Stimulated activated CD4-positive, alpha-beta T cell treated with anti-CD3 and anti-CD28 coated beads, Interleukin-2, amount 100 ng/mL, for 24 hours (primary cell): ENCODE measurements around the gene ATP5F1B.

Experiments used
- DNase-seq, 2 donors: peaks; one replicate each; pipeline ENCODE4 v3.0.0-alpha.2; 2020

Gene ATP5F1B

DNA sequence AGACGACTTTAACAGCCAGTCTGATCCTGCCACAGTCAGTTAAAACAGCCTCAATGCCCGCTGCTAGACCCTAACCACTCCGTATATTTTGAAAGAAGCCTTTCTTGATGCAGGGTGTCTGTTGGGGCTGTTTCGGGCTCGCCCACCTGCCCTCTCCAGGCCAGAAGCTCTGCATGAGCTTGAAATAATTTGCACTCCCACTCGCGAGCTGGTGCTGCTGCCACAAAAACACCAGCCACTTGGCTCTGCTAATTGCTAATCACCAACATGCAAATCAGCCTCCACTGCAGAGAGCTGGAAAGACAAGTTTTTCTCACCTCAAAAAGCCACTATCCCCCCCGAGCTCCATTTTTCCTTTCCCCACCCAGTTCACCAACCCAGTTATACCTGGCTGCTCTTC lies 31.2 kb downstream of the ATP5F1B start:
- DNase-seq: no peak

DNA sequence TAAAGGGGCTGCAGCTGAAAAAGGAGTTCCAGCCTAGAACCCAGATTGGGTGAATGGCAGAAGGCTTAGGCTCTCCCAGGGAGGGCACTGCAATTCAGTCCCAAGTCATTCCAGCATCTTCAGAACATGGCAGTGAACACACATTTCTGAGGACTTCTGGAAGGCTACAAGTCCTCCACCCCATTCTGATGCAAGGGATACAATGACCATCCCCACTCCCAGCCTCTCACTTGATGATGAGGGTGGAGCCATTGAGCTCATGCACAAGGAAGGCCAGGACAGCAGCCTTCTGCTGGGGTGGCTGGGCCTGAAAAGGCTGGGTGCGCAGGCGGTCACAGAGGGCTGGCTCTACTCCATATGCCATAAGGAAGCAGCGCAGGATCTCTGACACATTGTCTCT lies 41.4 kb downstream of the ATP5F1B start:
- DNase-seq: no peak

DNA sequence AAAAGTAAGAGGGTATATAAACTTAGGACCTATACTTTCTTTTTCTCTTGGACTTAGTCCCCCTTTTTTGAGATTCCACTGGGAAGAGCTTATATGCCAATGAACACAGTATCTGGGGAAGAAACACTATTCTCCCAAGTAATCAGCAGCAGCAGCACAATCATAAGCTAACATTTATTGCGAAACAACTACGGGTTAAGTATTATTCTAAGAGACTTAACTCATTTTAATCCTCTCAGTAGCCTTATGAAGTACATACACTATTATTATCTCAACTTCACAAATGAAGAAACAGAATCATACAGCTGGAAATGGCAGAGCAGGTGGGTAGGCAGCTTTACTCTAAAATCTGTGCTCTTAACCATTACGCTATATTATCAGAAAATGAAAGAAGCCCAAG lies 43.5 kb downstream of the ATP5F1B start:
- no peak for DNase-seq

DNA sequence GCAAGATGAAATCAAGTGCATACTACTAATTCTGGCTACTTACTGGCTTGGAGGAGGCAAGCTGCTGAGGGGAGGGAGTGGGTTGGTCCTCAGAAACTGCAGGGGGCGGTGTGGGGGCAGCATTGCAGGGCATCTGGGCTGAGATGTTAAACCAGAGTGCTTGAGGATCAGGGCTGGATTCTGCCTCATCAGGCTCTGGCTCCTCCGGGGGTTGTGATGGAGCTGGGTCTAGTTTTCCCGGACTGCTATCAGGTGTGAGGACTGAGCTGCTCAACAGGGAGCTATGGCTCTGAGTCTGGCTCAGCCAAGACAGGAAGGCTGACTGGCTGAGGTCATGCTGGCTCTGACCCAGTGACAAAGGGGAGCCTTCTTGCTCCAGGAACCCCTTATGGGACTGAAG lies 44.3 kb downstream of the ATP5F1B start:
- peak; percentile 34 to 36 for DNase-seq

DNA sequence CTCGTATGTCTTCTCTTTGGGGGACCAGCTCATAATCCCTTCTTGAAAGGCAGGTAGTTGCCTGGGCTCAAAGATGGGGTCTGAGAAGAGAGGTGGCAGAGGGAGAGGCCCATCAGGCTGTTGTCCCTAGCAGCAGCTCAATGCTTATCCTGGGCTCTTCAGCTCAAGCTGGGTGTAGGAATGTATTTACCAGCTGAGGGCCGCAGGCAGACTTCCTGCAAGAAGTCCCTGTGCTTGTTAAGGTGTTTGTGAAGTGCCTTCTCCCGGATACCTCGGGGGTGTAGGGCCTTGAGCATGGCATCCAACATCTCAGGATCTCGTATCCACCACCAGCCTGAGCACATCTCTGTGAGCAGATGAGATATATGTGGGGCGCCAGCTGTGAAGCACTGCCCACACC lies 45.0 kb downstream of the ATP5F1B start:
- DNase-seq: no peak

DNA sequence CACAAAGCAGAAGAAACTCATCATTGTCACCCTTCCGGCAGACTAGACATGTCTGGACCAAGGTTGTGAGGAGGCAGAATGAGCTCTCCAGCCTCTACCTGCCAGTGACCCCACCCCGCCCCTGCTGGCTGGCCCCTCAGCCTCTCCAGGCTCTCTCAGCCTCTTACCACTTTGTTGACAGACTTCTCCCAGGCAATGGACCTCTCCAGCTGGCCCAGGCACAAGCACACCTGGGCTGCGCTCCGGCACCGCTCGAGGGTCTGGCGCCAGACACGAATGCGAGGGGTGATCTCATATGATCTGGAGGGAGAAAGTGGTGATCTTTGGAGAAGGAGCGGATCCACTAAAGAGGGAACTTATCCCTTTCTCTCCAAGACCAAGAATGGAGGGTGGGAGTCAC lies 46.0 kb downstream of the ATP5F1B start:
- no peak for DNase-seq

DNA sequence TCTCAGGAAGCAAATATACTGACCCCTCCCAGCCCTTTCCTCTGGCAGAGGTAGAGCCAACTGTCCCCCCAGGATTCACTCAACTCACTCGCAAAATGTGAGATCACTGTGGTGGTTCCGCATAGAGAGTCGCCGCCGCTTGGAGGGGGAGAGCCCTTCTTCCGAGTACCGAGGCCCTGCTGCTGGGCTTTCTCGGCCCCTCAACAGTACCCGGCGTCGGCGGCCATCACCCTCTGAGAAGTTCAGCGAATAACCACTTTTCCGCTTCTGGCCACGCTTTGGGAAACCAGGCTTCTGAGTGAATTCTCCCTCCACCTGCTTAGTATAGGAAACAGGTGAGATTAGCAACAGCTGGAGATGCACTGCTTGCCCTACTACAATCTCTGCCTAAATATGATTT lies 46.7 kb downstream of the ATP5F1B start:
- DNase-seq: no peak

DNA sequence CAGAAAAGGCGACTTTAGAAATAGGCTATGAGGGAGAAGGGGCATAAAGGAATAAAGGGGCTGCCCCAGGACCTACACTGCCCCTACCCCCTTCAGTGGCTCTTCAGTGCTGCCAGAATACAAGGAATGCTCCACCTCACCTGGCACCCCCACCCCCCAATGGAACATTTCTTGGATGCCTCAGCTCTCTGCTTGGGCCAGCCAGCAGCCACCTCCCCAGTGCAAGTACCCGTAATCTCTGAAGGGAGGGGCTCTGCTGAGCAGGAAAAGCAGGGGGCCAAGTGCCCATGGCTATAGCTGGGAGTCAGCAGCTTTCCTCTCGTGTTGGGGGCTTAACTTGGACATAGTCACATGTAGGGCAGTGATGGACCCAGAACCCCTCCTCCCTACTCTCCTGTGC lies 49.0 kb downstream of the ATP5F1B start:
- DNase-seq: no peak

DNA sequence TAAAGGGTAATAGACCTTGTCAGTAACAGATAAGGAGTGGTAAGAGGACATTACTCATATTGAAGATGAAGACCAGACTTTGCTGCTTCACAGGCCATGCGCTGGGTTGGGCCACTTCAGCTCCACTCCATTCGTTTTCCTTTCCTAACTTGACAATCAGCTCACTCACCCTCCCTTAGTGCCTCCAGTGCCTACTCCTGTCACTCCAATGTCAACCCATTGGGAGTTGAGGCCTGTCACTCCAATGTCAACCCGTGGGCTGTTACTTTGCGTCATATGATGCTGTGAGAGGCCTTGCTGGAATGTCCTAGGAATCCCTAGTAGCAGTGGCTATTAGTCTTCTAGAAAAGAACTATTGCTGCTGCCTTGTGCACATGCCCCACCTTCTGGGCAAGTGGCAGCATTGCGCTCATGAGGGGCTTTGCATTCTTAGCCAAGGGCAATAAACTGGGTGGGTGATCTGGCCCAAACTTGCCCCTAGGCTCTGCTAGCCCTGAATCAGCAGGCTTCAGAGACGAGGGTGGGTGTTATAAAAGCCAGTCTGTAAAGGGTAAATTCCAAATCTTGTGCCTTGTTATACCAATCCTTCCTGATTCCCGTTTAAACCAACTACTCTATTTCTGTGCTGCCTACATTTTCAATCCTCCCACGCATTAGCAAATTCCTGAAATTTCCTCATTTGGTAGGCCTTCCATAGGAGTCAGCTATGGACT lies 51.7 kb downstream of the ATP5F1B start:
- peak; percentile 63 to 70 for DNase-seq

DNA sequence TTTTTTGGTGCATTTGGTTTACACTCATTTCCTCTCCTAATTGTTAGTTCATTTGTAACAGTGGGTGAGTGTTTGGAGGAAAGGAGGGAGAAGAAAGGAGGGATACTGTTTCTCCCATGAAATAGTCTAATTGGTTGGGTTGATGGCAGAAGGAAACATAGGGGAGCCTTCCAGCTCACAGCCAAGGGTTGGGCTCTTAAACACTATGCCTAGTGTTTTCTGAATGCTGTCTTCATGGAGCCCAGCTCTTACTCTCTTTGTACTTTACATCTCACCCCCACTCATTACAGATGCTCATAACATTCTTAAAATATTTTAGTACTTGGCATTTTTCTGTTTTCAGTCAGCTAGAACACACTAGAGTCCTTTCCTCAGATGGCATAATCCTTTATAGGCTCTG lies 53.8 kb downstream of the ATP5F1B start:
- DNase-seq: no peak

DNA sequence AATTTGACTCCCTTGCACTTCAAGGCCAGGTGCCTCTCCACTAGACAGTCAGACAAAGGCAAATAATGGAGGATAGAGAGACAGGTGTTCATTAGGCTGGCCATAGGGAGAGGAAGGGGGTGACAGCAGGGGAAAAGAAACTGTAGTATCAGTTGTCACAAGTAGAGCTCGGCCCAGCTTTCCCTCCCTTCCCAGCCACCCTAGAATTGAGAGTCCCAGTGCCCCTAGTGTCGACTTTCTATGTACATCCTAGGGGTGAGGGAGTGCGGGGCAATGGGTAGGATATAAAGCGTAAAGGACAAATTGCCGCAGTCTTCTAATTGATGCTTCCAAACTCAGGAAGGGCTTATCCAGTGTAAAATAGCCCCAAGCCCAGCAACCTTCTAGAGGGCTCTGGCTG lies 54.7 kb downstream of the ATP5F1B start:
- no peak for DNase-seq

DNA sequence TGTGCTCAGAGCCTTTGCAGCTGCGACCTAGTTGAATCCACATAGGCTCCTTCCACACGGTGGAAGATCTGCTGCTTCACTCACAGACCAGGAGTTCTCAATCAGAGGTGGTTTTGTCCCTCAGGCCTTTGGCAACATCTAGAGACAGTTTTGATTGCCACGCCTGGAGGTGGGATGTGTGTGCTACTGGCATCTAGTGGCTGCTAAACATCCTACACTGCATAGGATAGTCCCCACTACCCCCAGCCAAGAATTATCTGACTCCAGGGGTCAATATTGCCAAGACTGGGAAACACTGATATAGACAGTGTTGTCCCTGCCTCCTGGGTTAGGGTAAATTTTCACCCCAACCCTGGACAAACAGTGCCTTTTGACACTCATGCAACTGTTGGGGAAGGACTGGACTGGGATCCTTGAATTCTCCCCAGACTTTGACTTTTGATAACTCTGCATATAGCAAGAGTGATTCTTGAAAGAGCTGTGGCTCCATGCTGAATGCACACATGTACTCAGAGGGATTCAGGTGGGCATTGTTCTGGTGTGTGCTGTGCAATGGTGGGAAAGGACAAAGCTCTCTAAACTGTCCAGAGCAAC lies 55.5 kb downstream of the ATP5F1B start:
- DNase-seq: no peak

DNA sequence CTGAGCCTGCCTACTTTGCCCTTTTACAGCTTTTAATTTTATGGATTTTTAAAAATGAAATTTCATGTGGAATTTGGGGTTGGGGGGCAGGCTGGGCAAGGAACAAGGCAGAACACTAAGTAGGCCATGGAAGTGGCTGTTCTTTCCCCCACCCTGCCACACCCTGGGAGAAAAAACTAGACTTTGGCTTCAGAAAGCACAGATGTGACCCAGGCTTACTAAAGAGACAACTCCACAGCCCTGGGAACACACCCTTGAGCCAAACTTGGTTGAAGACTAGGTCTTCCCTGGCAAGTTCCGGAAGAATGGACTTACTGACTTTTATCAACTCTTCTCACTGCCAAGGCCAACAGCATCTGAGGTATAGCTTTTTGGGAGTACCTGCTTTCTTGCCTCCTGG lies 56.0 kb downstream of the ATP5F1B start:
- no peak for DNase-seq
